ENCODE results near the gene ZKSCAN1.

The ZKSCAN1 gene

GRCh38 chr7:100088621-100089457, 73.4 kb downstream of the ZKSCAN1 start, which contains the start of gene COPS6:
Gene COPS6, plus strand, starts transcription at chr7:100088969. Its CDS starts 22 bp downstream, at chr7:100088991.
- Histone ChIP-seq H3K4me3 (peak within 1 kb of the TSS; percentile 68 to 96 (median 88)), H3K4me2 (peak within 1 kb of the TSS; percentile 86 to 97 (median 94)), H3K4me1 (peaks cover 24 to 47% (median 37%) of the 10 kb centered on the region in 10 experiments), H3K9ac (peak within 1 kb of the TSS; percentile 83 to 97 (median 91)), H3K36me3 (peaks cover 33 to 40% (median 38%) of the 10 kb centered on the region in 11 experiments), H3K9me3 (replicated peaks in 1 of 11) (no peaks in the 10 kb centered on the region), H4K20me1 (peaks cover 0 to 32% (median 25%) of the 10 kb centered on the region in 11 experiments; a peak in 19 of 22 replicates), H3K27ac (peak within 1 kb of the TSS; percentile 59 to 93 (median 87)), H3K27me3 (0 out of 22 replicates have a peak, but pooled peaks cover 0 to 2% (median 0%) of the 10 kb centered on the region in 11 experiments)
- no peak for TF ChIP-seq Cebpa-rat (IDR thresholded peaks at IDR 0.05)

GRCh38 chr7:100089458-100090196, 74.2 kb downstream of the ZKSCAN1 start:
- no peaks in the 10 kb centered on the region for H3K9me3 ChIP-seq (replicated peaks in 1 of 11)
- peaks cover 0 to 39% (median 33%) of the 10 kb centered on the region in 11 experiments; a peak in 19 of 22 replicates for H4K20me1 ChIP-seq
- peaks cover 24 to 51% (median 37%) of the 10 kb centered on the region in 10 experiments for H3K4me1 ChIP-seq
- H3K4me2 ChIP-seq, result peak overlapping the region; percentile 86 to 97 (median 94)
- H3K27ac ChIP-seq, result peak overlapping the region; percentile 59 to 93 (median 87)
- H3K9ac ChIP-seq, result peak overlapping the region; percentile 83 to 97 (median 91)
- peaks cover 41 to 48% (median 46%) of the 10 kb centered on the region in 11 experiments for H3K36me3 ChIP-seq
- peak overlapping the region; percentile 68 to 96 (median 88) for H3K4me3 ChIP-seq
- no peaks in the 10 kb centered on the region for H3K27me3 ChIP-seq
- no peak for TF ChIP-seq Cebpa-rat (IDR thresholded peaks at IDR 0.05)

GRCh38 chr7:100090527-100091410, 75.4 kb downstream of the ZKSCAN1 start:
- Histone ChIP-seq H3K4me2 (peak overlapping the region; percentile 86 to 97 (median 94); a peak in 20 of 22 replicates), H3K4me1 (peaks cover 24 to 51% (median 35%) of the 10 kb centered on the region in 10 experiments), H3K27me3 (no peaks in the 10 kb centered on the region), H3K36me3 (peaks cover 53 to 59% (median 58%) of the 10 kb centered on the region in 11 experiments), H4K20me1 (peaks cover 0 to 51% (median 45%) of the 10 kb centered on the region in 11 experiments; a peak in 19 of 22 replicates), H3K27ac (no peak overlapping the region), H3K9ac (peak overlapping the region in 4 of 11 experiments; percentile 24 to 97 (median 61); a peak in 6 of 22 replicates), H3K9me3 (replicated peaks in 1 of 11) (no peaks in the 10 kb centered on the region), H3K4me3 (0 out of 20 replicates have a peak overlapping the region, but pooled peaks of 1 of the 10 experiments have one; percentile 82)
- TF ChIP-seq Cebpa-rat (IDR thresholded peaks at IDR 0.05), result no peak

All from BLaER1 treated with 17β-estradiol and CSF1 and Interleukin-3, amounts not matched to agents 10 nM and 100 nM (cell line).